Uterus (tissue), 4 donors: ENCODE data around the gene FAM221B. TPM values are rescaled to one million over a fixed set of nuclear protein-coding genes. Genes with fewer than 3 reads are reported as not detected.

Source experiments
- DNase-seq, 2 donors: peaks; one replicate each; pipeline ENCODE4 v3.0.0-alpha.2; 2019 to 2020
- H3K27ac ChIP-seq, 2 donors: fragments of 200-600 bp; sonication (generic); 1 replicate in 1 of 2; 2 replicates in 1 of 2; pipeline ENCODE4 v1.5.1; 2016 to 2018
- H3K27me3 ChIP-seq, 2 donors: fragments of 200-600 bp; sonication (generic); one replicate each; pipeline ENCODE4 v1.5.1; 2018 to 2019; ENCODE audit warnings: control low read depth in 1 of 2
- H3K36me3 ChIP-seq, 2 donors: fragments of 200-600 bp; sonication (generic); one replicate each; pipeline ENCODE4 v1.5.1; 2019; ENCODE audit warnings: control low read depth in 1 of 2
- H3K4me1 ChIP-seq, 2 donors: fragments of 200-600 bp; sonication (generic); one replicate each; pipeline ENCODE4 v1.5.1; 2018 to 2019; ENCODE audit warnings: control low read depth in 1 of 2
- H3K4me3 ChIP-seq, 2 donors: fragments of 200-600 bp; sonication (generic); 1 replicate in 1 of 2; 2 replicates in 1 of 2; pipeline ENCODE4 v1.5.1; 2018 to 2019; ENCODE audit warnings: mild to moderate bottlenecking in 1 of 2
- H3K9me3 ChIP-seq, 2 donors: fragments of 200-600 bp; sonication (generic); one replicate each; pipeline ENCODE4 v1.5.1; 2019; ENCODE audit warnings: control low read depth in 1 of 2
- POLR2A ChIP-seq, 2 donors: fragments of 450-650 bp; IDR thresholded peaks; one replicate each; pipeline ENCODE4 v1.6.1; 2016; ENCODE audit warnings: antibody characterized with exemption in 2 of 2, mild to moderate bottlenecking in 1 of 2, moderate library complexity in 1 of 2
- intact Hi-C: fragments of 100-400 bp; cut with DNase I; formaldehyde crosslinking; loops from one replicate; pipeline ENCODE4 v1.15.1; 2023; ENCODE audit warnings: low total_unique reads
- total RNA-seq, 4 donors: library from RNA; depleted of rRNA in 3 of 4; stranded (reverse); fragments of >200 nt in 3 of 4; gene quantifications; one replicate each; pipeline versions ENCODE4 v1.1.0 to v1.2.4, GENCODE V29; 2014 to 2023
- TF ChIP-seq, protein P1 (sequence below), 4 experiments: fragments of 200-600 bp in 2 of 4; fragments of 450-650 bp in 2 of 4; sonication (generic) in 2 of 4; IDR thresholded peaks; one replicate each; pipeline ENCODE4 v1.5.1; 2016 to 2019; ENCODE audit warnings: antibody characterized with exemption in 4 of 4, mild to moderate bottlenecking in 2 of 4, moderate library complexity in 1 of 4
- donor health status: DM: yes; HTN: yes; CAD: no.

Gene FAM221B
- total RNA-seq, 4 donors from 2014 or later, result not detected

DNA sequence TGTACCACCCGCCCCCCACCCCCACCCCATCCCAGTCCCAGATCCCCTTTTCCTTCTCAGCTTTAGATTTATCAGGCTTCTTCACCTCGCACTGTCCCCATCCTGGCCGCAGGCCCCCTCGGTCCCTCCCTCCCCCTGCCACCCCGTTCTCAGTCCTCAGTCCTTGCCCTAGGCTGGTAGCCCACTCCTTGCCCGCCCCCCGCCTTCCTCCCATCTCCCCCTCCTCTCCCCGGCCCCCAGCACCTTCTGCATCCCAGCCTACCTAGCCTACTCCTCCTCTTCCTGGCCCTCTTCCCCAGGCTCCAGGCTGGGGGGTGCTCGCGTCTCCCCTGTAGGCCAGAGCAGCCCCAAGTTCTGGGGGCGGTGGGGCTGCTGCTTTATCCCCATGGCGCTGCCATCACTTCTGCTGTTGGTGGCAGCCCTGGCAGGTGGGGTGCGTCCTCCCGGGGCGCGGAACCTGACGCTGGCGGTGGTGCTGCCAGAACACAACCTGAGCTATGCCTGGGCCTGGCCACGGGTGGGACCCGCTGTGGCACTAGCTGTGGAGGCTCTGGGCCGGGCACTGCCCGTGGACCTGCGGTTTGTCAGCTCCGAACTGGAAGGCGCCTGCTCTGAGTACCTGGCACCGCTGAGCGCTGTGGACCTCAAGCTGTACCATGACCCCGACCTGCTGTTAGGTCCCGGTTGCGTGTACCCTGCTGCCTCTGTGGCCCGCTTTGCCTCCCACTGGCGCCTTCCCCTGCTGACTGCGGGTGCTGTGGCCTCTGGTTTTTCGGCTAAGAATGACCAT, 36.3 kb downstream of the FAM221B start:
- DNase-seq, result peak in 1 of 2 donors; percentile 30

DNA sequence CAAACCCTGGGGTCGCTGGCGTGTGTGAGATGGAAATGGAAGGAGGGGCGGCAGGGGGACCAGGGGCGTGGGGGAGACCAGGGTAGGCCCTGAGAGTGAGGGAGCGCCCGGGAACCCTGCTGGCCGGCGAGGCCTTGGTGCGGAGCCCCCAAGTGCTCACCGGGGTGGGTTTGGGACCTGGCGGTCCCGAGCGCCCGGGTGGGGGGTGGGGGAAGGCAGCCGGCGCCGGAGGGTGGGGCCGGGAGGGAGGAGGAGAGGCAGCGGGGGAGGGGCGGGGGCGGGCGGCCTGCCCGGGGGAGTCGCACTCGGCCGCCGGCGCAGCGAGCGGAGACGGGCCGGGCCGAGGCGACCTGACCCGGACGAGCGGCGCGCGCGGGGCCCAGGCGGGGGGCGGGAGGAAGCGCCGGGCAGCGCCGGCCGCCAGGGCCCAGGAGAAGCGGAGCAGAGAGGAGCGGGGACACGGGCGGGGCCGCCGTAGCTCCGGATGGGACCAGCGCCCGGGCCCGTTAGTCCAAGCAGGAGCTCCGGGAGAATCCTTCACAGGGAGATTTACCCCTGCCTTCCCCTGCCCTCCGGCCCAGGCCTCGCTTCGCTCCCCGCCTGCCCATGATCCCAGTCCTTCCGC, 37.1 kb downstream of the FAM221B start, which contains the start of gene NPR2:
TSS of gene NPR2 (plus strand) at position 295 of the 625 bp plus-strand sequence. CDS start 818 bp downstream, outside the sequence.
- TF ChIP-seq, protein P1, sequence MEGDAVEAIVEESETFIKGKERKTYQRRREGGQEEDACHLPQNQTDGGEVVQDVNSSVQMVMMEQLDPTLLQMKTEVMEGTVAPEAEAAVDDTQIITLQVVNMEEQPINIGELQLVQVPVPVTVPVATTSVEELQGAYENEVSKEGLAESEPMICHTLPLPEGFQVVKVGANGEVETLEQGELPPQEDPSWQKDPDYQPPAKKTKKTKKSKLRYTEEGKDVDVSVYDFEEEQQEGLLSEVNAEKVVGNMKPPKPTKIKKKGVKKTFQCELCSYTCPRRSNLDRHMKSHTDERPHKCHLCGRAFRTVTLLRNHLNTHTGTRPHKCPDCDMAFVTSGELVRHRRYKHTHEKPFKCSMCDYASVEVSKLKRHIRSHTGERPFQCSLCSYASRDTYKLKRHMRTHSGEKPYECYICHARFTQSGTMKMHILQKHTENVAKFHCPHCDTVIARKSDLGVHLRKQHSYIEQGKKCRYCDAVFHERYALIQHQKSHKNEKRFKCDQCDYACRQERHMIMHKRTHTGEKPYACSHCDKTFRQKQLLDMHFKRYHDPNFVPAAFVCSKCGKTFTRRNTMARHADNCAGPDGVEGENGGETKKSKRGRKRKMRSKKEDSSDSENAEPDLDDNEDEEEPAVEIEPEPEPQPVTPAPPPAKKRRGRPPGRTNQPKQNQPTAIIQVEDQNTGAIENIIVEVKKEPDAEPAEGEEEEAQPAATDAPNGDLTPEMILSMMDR (IDR thresholded peaks at IDR 0.05), result peak in 1 of 4 experiments; percentile 29
- TF ChIP-seq POLR2A (IDR thresholded peaks at IDR 0.05), result peak in 1 of 2 donors; percentile 46
- H3K4me3 ChIP-seq, result peak within 1 kb of the TSS; percentile 47 to 63
- peaks cover 12 to 22% of the 10 kb centered on the region in 2 donors for H3K4me1 ChIP-seq
- no peaks in the 10 kb centered on the region for H3K9me3 ChIP-seq
- no peaks in the 10 kb centered on the region for H3K27me3 ChIP-seq
- H3K36me3 ChIP-seq, result no peaks in the 10 kb centered on the region
- intact Hi-C loops, result loop anchor here (5.0 kb wide), 1 partner anchor 91 kb away; no protein-coding TSS in a partner anchor
- DNase-seq, result peak; percentile 49 to 67
- H3K27ac ChIP-seq, result peak within 1 kb of the TSS; percentile 81 to 91

More for the DNA sequence above, 36.3 kb downstream of the FAM221B start:
- peak overlapping the region; percentile 81 to 91 for H3K27ac ChIP-seq
- intact Hi-C loops, result loop anchor here (5.0 kb wide), 1 partner anchor 90 kb away; no protein-coding TSS in a partner anchor
- H3K36me3 ChIP-seq, result no peaks in the 10 kb centered on the region
- peaks cover 12 to 22% of the 10 kb centered on the region in 2 donors for H3K4me1 ChIP-seq
- TF ChIP-seq, protein P1 (IDR thresholded peaks at IDR 0.05), result no peak
- TF ChIP-seq POLR2A (IDR thresholded peaks at IDR 0.05), result no peak
- H3K9me3 ChIP-seq, result no peaks in the 10 kb centered on the region
- peak overlapping the region; percentile 47 to 63 for H3K4me3 ChIP-seq
- H3K27me3 ChIP-seq, result no peaks in the 10 kb centered on the region

DNA sequence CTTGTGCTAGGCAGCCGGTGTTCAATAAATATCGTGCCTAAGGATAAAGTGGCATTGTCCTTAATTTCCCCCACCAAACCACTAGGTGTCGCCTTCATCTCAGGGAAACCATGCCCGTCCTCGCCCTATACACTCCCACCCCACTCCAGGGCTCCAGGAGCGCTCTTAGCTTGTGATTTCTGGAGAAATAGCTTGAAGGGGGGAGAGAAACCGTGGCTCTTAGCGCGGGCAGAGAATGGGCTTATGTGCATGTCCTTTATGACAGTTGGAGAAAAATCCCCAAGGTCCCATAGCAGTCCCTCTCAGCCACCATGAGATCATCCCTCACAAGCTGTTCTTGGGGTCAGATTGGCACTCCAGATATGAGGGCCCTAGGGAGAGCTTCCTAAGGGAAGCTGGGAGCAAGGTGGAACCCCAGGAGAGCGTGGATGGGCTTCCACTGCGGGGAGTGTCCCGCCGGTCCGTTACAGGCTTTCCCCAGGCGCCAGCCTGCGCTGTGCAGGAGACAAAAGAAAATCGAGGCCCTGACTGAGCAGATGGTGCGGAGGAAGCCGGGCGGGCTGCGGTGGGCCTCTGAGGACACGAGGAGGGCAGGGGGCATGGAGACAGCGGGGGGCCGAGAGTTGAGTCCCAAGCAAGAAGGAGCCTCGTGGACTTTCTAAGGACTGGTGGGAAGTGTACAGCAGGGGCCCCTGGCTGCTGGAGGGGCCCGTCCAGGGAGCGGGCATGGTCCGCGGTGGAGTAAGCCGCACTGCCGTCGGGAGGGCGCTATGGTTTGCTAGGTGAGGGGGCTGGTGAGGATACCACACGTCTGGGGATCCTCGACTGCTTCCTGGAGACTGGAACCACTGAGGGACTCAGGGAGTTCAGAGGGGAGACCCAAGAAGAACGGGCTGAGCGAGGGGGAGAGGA, 37.9 kb downstream of the FAM221B start:
- Histone ChIP-seq H3K4me1 (peaks cover 12 to 22% of the 10 kb centered on the region in 2 donors), H3K27ac (peak overlapping the region; percentile 81 to 91), H3K36me3 (no peaks in the 10 kb centered on the region), H3K27me3 (no peaks in the 10 kb centered on the region), H3K9me3 (no peaks in the 10 kb centered on the region), H3K4me3 (peak overlapping the region; percentile 47 to 63)
- no peak for TF ChIP-seq POLR2A (IDR thresholded peaks at IDR 0.05)
- TF ChIP-seq, protein P1 (IDR thresholded peaks at IDR 0.05), result peak; percentile 85 to 93 (median 88)
- peak; percentile 77 to 86 for DNase-seq
- intact Hi-C loops, result loop anchor here (5.0 kb wide), 1 partner anchor 92 kb away; no protein-coding TSS in a partner anchor

DNA sequence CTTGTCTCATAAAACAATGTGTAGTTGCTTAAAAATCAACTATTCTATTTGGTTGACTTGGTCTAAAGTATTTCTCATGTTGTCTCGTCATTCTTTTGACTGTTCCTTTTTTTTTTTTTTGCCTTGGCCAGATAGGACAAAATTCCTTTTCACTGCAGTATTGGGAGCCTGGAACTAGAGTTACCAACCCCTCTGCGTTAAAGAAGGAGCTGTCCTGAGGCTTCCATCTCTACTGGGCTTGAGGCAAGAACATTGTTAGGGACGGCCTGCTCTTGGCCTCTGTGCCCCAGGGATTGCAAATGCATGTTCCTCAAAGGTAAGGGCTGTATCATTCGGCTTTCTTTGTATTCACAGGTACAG, 38.5 kb downstream of the FAM221B start:
- peak overlapping the region in 1 of 2 donors; percentile 91 for H3K27ac ChIP-seq
- intact Hi-C loops, result loop anchor here (5.0 kb wide), 1 partner anchor 92 kb away; no protein-coding TSS in a partner anchor
- H3K36me3 ChIP-seq, result no peaks in the 10 kb centered on the region
- no peaks in the 10 kb centered on the region for H3K27me3 ChIP-seq
- TF ChIP-seq POLR2A (IDR thresholded peaks at IDR 0.05), result no peak
- TF ChIP-seq, protein P1 (IDR thresholded peaks at IDR 0.05), result no peak
- no peak overlapping the region for H3K4me3 ChIP-seq
- no peak for DNase-seq
- H3K4me1 ChIP-seq, result peaks cover 12 to 22% of the 10 kb centered on the region in 2 donors
- no peaks in the 10 kb centered on the region for H3K9me3 ChIP-seq
